Kidney (tissue), 14 donors: ENCODE results near the gene NPDC1. TPM values are rescaled to one million over a fixed set of nuclear protein-coding genes. Genes with fewer than 3 reads are reported as not detected.

Experiments used
- DNase-seq, 5 donors: peaks; one replicate each; pipeline ENCODE4 v3.0.0-alpha.2; 2013 to 2020
- FAIRE-seq: peaks from 2 replicates; lab custom pipeline; 2012; peaks lifted over from hg19 to GRCh38; lab: Jason Lieb, UNC
- H3K27ac ChIP-seq, 2 donors: one replicate each; pipeline ENCODE4 v1.7.0; 2013; ENCODE audit warnings: low read depth in 2 of 2, low read length in 2 of 2, inconsistent platforms in 1 of 2
- H3K27me3 ChIP-seq: one replicate; pipeline ENCODE4 v1.7.1; 2013; ENCODE audit warnings: low read length, inconsistent platforms; ENCODE audit not compliant: control insufficient read depth, insufficient read depth
- H3K36me3 ChIP-seq, 3 donors: one replicate each; pipeline versions ENCODE4 v1.7.0 to v1.7.1; 2013; ENCODE audit warnings: low read length in 3 of 3, control low read depth in 1 of 3, inconsistent platforms in 1 of 3; ENCODE audit not compliant: insufficient read depth in 3 of 3, control insufficient read depth in 2 of 3
- H3K4me1 ChIP-seq, 3 donors: one replicate each; pipeline versions ENCODE4 v1.7.0 to v1.7.1; 2013; ENCODE audit warnings: low read length in 3 of 3, inconsistent platforms in 1 of 3, low read depth in 1 of 3; ENCODE audit not compliant: control insufficient read depth in 2 of 3, insufficient read depth in 2 of 3
- H3K4me3 ChIP-seq, 3 donors: one replicate each; pipeline versions ENCODE4 v1.7.0 to v1.8.1; 2013; ENCODE audit warnings: low read length in 3 of 3, control low read depth in 1 of 3, inconsistent platforms in 1 of 3
- H3K9ac ChIP-seq, 3 donors: one replicate each; pipeline versions ENCODE4 v1.7.0 to v1.7.1; 2013; ENCODE audit warnings: low read length in 3 of 3, control low read depth in 1 of 3, inconsistent platforms in 1 of 3
- H3K9me3 ChIP-seq, 3 donors: one replicate each; pipeline versions ENCODE4 v1.7.0 to v1.7.1; 2013; ENCODE audit warnings: low read length in 3 of 3, control low read depth in 1 of 3, inconsistent platforms in 1 of 3; ENCODE audit not compliant: control insufficient read depth in 2 of 3, insufficient read depth in 1 of 3
- CTCF ChIP-seq: IDR thresholded peaks from 3 replicates; pipeline ENCODE4 v1.5.1; 2012; ENCODE audit warnings: mild to moderate bottlenecking, moderate library complexity, borderline replicate concordance; ENCODE audit not compliant: insufficient read depth; ENCODE audit errors: extremely low read depth
- intact Hi-C: fragments of 100-400 bp; cut with DNase I; formaldehyde crosslinking; loops from one replicate; pipeline ENCODE4 v1.11.1; 2022
- polyA plus RNA-seq: library from polyadenylated mRNA; stranded (reverse); fragments of 350-450 nt; fragmentation: Illumina TruSeq; extraction: RNeasy Lipid Tissue Mini Kit (QIAGEN cat#74804); gene quantifications from one replicate; pipeline ENCODE4 v1.2.3, GENCODE V29; 2014; ENCODE audit warnings: low read depth, low replicate concordance; ENCODE audit not compliant: insufficient read depth
- total RNA-seq: library from RNA; stranded (reverse); fragmentation: NEBNext Ultra II Directional; extraction: Animal tissue kit (Norgen Biotek cat#: 25700); gene quantifications from one replicate; pipeline ENCODE4 v1.2.1, GENCODE V29; 2021
- donor health status: control.
- donor health status: control.
- donor health status: control.
- donor health status: control.
- donor health status: control.
- donor health status: DM: yes; HTN: yes; CAD: no.
- donor health status: Normal renal cell carcinoma (clear cell type).

NPDC1 gene
- total and polyA plus RNA-seq, 2 donors from 2014 or later, result 80.2 to 189 TPM

GRCh38 chr9:137014776-137015539 is 31.0 kb downstream of the NPDC1 start:
- H3K27me3 ChIP-seq, result no peaks in the 10 kb centered on the region
- H3K36me3 ChIP-seq, result peaks cover 0 to 8% (median 0%) of the 10 kb centered on the region in 3 donors
- no peak overlapping the region for H3K27ac ChIP-seq
- H3K9me3 ChIP-seq, result no peaks in the 10 kb centered on the region
- no peaks in the 10 kb centered on the region for H3K4me1 ChIP-seq
- DNase-seq (no peak), FAIRE-seq (no peak)
- no peak overlapping the region for H3K4me3 ChIP-seq
- intact Hi-C loops, result no loop called here
- no peak for TF ChIP-seq CTCF
- H3K9ac ChIP-seq, result no peak overlapping the region

GRCh38 chr9:137014166-137014565 is 31.8 kb downstream of the NPDC1 start:
- Histone ChIP-seq H3K9me3 (no peaks in the 10 kb centered on the region), H3K27me3 (no peaks in the 10 kb centered on the region), H3K9ac (no peak overlapping the region), H3K36me3 (peaks cover 0 to 8% (median 0%) of the 10 kb centered on the region in 3 donors), H3K4me3 (no peak overlapping the region), H3K27ac (no peak overlapping the region), H3K4me1 (no peaks in the 10 kb centered on the region)
- intact Hi-C loops, result no loop called here
- DNase-seq, result no peak
- no peak for TF ChIP-seq CTCF
- FAIRE-seq, result no peak

- intact Hi-C loops, result no loop called here
- Histone ChIP-seq H3K4me3 (no peak overlapping the region), H3K9ac (no peak overlapping the region), H3K27me3 (no peaks in the 10 kb centered on the region), H3K4me1 (no peaks in the 10 kb centered on the region), H3K9me3 (no peaks in the 10 kb centered on the region), H3K36me3 (peaks cover 0 to 8% (median 0%) of the 10 kb centered on the region in 3 donors), H3K27ac (no peak overlapping the region)
- no peak for DNase-seq
- no peak for FAIRE-seq
- TF ChIP-seq CTCF, result no peak
These were observed 32.4 kb downstream of the NPDC1 start for GRCh38 chr9:137013571-137013940.
